Bone marrow (tissue), 2 donors: ENCODE measurements around the gene HIP1R.
"Not testable (repeated sequence)": the region's sequence is repeated elsewhere in the genome, so short reads cannot be mapped to it uniquely, and the experiment has no call there.

ENCODE experiments used
- DNase-seq, 2 donors: peaks; one replicate each; lab custom pipeline; 2025; lab: John Stamatoyannopoulos, UW

HIP1R gene

GRCh38 chr12:122893208-122894153 is 58.2 kb downstream of the HIP1R start:
- DNase-seq = no peak

GRCh38 chr12:122894193-122895121 is 59.2 kb downstream of the HIP1R start:
- no peak for DNase-seq

- no peak for DNase-seq
Observed at GRCh38 chr12:122895320-122895703, 60.1 kb downstream of the HIP1R start.

GRCh38 chr12:122895704-122896636 is 60.7 kb downstream of the HIP1R start, which contains the start of gene VPS37B:
Gene VPS37B (minus strand): TSS chr12:122896124. CDS start chr12:122896062, 62 bp downstream.
- DNase-seq = peak; percentile 37 to 84

- DNase-seq = no peak
Observed at GRCh38 chr12:122896662-122897061, 61.4 kb downstream of the HIP1R start.

GRCh38 chr12:122899887-122900286 is 64.6 kb downstream of the HIP1R start:
- no peak for DNase-seq

GRCh38 chr12:122902854-122903692 is 67.8 kb downstream of the HIP1R start:
- DNase-seq = no peak

- DNase-seq = no peak
Observed at GRCh38 chr12:122903693-122904034, 68.4 kb downstream of the HIP1R start.

GRCh38 chr12:122905258-122905657 is 70.0 kb downstream of the HIP1R start:
- DNase-seq = not testable (repeated sequence)

GRCh38 chr12:122908915-122909314 is 73.7 kb downstream of the HIP1R start:
- no peak for DNase-seq

- no peak for DNase-seq
Observed at GRCh38 chr12:122909442-122910288, 74.4 kb downstream of the HIP1R start.
